GM23338 (cell line): Measurements from ENCODE around the gene SLC6A7. TPM values are rescaled to one million over a fixed set of nuclear protein-coding genes. Genes with fewer than 3 reads are reported as not detected.

Experiments
- ATAC-seq: fragments of 200-7000 bp; cut with Tn5 transposase; 3 replicates; pipeline ENCODE4 v1.9.1; 2020
- DNase-seq: peaks from one replicate; pipeline ENCODE4 v3.0.0-alpha.2; 2015; ENCODE audit warnings: low spot score
- H2AFZ ChIP-seq: fragments of 200-600 bp; sonication (generic); 2 replicates; pipeline ENCODE4 v1.8.0; 2016; ENCODE audit warnings: antibody characterized with exemption, mild to moderate bottlenecking, moderate library complexity
- H3F3A ChIP-seq: fragments of 200-600 bp; sonication (generic); replicated peaks from 2 replicates; pipeline ENCODE4 v1.8.0; 2017; ENCODE audit warnings: antibody characterized with exemption, mixed run types, low read depth
- H3K27ac ChIP-seq: fragments of 200-600 bp; sonication (generic); 2 replicates; pipeline ENCODE4 v1.6.1; 2016; ENCODE audit warnings: low read depth
- H3K27me3 ChIP-seq: fragments of 200-600 bp; sonication (generic); 2 replicates; pipeline ENCODE4 v1.8.0; 2016; ENCODE audit warnings: mild to moderate bottlenecking, mixed run types, moderate library complexity; ENCODE audit not compliant: insufficient read depth
- H3K36me3 ChIP-seq: fragments of 200-600 bp; sonication (generic); 2 replicates; pipeline ENCODE4 v1.8.0; 2016; ENCODE audit warnings: mild to moderate bottlenecking; ENCODE audit not compliant: insufficient read depth
- H3K4me1 ChIP-seq: fragments of 200-600 bp; sonication (generic); 2 replicates; pipeline ENCODE4 v1.8.0; 2016; ENCODE audit warnings: mild to moderate bottlenecking, moderate library complexity; ENCODE audit not compliant: insufficient read depth
- H3K4me2 ChIP-seq: fragments of 200-600 bp; sonication (generic); 2 replicates; pipeline ENCODE4 v1.7.1; 2017; ENCODE audit warnings: mixed run types
- H3K4me3 ChIP-seq: fragments of 200-600 bp; sonication (generic); 2 replicates; pipeline ENCODE4 v1.6.1; 2016; ENCODE audit warnings: mixed run types
- H3K79me2 ChIP-seq: fragments of 200-600 bp; sonication (generic); replicated peaks from 2 replicates; pipeline ENCODE4 v1.8.0; 2017; ENCODE audit warnings: mild to moderate bottlenecking; ENCODE audit not compliant: insufficient read depth
- H3K9me2 ChIP-seq: fragments of 200-600 bp; sonication (generic); 2 replicates; pipeline ENCODE4 v1.8.0; 2017; ENCODE audit not compliant: insufficient read depth
- H4K20me1 ChIP-seq: fragments of 200-600 bp; sonication (generic); replicated peaks from 2 replicates; pipeline ENCODE4 v1.8.0; 2017; ENCODE audit warnings: mild to moderate bottlenecking; ENCODE audit not compliant: insufficient read depth
- H3K27ac Mint-ChIP-seq: 2 replicates; pipeline ENCODE4 v1.8.0; 2020; ENCODE audit warnings: inconsistent platforms, mild to moderate bottlenecking, moderate library complexity, mixed read lengths
- H3K27me3 Mint-ChIP-seq: 3 replicates; pipeline ENCODE4 v1.8.0; 2022; ENCODE audit warnings: low read depth, mild to moderate bottlenecking, moderate library complexity, mixed read lengths, inconsistent platforms; ENCODE audit not compliant: insufficient read depth, poor library complexity
- H3K36me3 Mint-ChIP-seq: 3 replicates; pipeline ENCODE4 v1.8.0; 2021; ENCODE audit warnings: low read depth, mild to moderate bottlenecking, inconsistent platforms, moderate library complexity, mixed read lengths
- H3K4me1 Mint-ChIP-seq: 3 replicates; pipeline ENCODE4 v1.8.0; 2020; ENCODE audit warnings: mild to moderate bottlenecking, inconsistent platforms, mixed read lengths
- H3K4me3 Mint-ChIP-seq: 3 replicates; pipeline ENCODE4 v1.8.0; 2021; ENCODE audit warnings: moderate library complexity, mild to moderate bottlenecking, inconsistent platforms, mixed read lengths
- H3K9me3 Mint-ChIP-seq: 3 replicates; pipeline ENCODE4 v1.8.0; 2020; ENCODE audit warnings: moderate library complexity, mild to moderate bottlenecking, inconsistent platforms, mixed read lengths
- CREB1 ChIP-seq: fragments of 250-450 bp; sonication (Bioruptor Pico); IDR thresholded peaks from 2 replicates; pipeline ENCODE4 v1.5.0; 2020; ENCODE audit warnings: low read depth, mild to moderate bottlenecking, moderate library complexity
- EZH2 ChIP-seq: fragments of 200-600 bp; sonication (generic); IDR thresholded peaks from one replicate; pipeline ENCODE4 v1.8.0; 2017; ENCODE audit warnings: antibody characterized with exemption, mild to moderate bottlenecking, low read depth; ENCODE audit not compliant: unreplicated experiment
- EZH2phosphoT487 ChIP-seq: fragments of 200-600 bp; sonication (generic); IDR thresholded peaks from one replicate; pipeline ENCODE4 v1.8.1; 2018; ENCODE audit warnings: antibody characterized with exemption; ENCODE audit not compliant: unreplicated experiment
- JUNB ChIP-seq: IDR thresholded peaks from one replicate; pipeline ENCODE4 v1.6.1; 2016; ENCODE audit warnings: antibody characterized with exemption; ENCODE audit not compliant: unreplicated experiment
- POLR2AphosphoS5 ChIP-seq: IDR thresholded peaks from 2 replicates; pipeline ENCODE4 v1.6.1; 2016; ENCODE audit warnings: antibody characterized with exemption, low read depth
- STAT1 ChIP-seq: IDR thresholded peaks from one replicate; pipeline ENCODE4 v1.6.1; 2016; ENCODE audit warnings: antibody characterized with exemption; ENCODE audit not compliant: unreplicated experiment
- ZNF114 ChIP-seq: fragments of 250-450 bp; sonication (Bioruptor Pico); IDR thresholded peaks from 2 replicates; pipeline ENCODE4 v1.5.0; 2020; ENCODE audit warnings: mild to moderate bottlenecking, moderate library complexity
- polyA plus RNA-seq: library from polyadenylated mRNA; unstranded; fragments of >200 nt; fragmentation: Nextera tagmentation; extraction: Ambion mirVana; gene quantifications from 2 replicates; pipeline ENCODE4 v1.2.1, GENCODE V29; 2016
- total RNA-seq: library from RNA; depleted of rRNA; stranded (reverse); fragments of >200 nt; shearing (Covaris generic); gene quantifications from 2 replicates; pipeline ENCODE4 v1.2.3, GENCODE V29; 2014
- TF ChIP-seq, protein P1 (sequence below), 2 experiments: fragments of 200-600 bp in 1 of 2; sonication (generic) in 1 of 2; conservative IDR thresholded peaks; 2 replicates each; pipeline versions ENCODE4 v1.5.1 to v1.6.1; 2016 to 2017; ENCODE audit warnings: antibody characterized with exemption in 2 of 2, low read depth in 2 of 2, mild to moderate bottlenecking in 2 of 2, moderate library complexity in 1 of 2
- TF ChIP-seq, protein P2 (sequence below): IDR thresholded peaks from 2 replicates; pipeline ENCODE4 v1.6.1; 2016; ENCODE audit warnings: antibody characterized with exemption
- TF ChIP-seq, protein P3 (sequence below): IDR thresholded peaks from one replicate; pipeline ENCODE4 v1.6.1; 2018; ENCODE audit warnings: antibody characterized with exemption; ENCODE audit not compliant: unreplicated experiment

SLC6A7 gene
- total and polyA plus RNA-seq, 2 experiments from 2014 or later = not detected

DNA sequence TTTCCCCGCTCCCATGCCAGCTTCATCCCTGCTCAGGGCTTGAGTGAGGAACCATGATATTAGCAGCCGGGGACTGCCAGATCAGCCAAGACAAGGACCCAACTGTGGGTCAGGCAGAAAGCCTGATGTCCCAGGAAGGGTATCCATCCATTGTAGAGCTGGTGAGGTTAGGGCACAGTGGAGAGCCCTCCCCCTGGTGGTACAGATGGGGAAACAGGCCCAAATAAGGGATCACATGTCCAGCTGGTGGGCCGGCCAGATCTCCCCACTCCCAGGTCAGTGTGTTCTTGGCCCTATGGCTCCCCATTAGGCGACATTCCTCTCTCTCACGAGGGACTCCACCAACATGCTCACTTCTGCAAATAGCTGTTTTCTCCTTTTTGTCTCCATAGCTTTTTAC lies 14.3 kb upstream of the SLC6A7 start:
- Mint-ChIP-seq H3K27me3 (peaks cover 25% of the 10 kb centered on the region), H3K27ac (no peak overlapping the region), H3K4me1 (peaks cover 7% of the 10 kb centered on the region; the same call in 2 of the 3 replicates), H3K4me3 (no peak overlapping the region), H3K36me3 (no peaks in the 10 kb centered on the region), H3K9me3 (no peaks in the 10 kb centered on the region)
- no peak overlapping the region for H3K4me3 ChIP-seq
- H3K36me3 ChIP-seq = no peaks in the 10 kb centered on the region
- ATAC-seq (peak; percentile 98), DNase-seq (peak; percentile 83)
- H3K4me2 ChIP-seq = no peak overlapping the region
- H3K9me2 ChIP-seq = no peaks in the 10 kb centered on the region
- no peaks in the 10 kb centered on the region for H3K4me1 ChIP-seq
- H4K20me1 ChIP-seq = no peaks in the 10 kb centered on the region
- H3K79me2 ChIP-seq = no peaks in the 10 kb centered on the region
- H3F3A ChIP-seq = no peaks in the 10 kb centered on the region
- H3K27ac ChIP-seq = no peak overlapping the region
- TF ChIP-seq ZNF114 (CRISPR knock-in tag) = no peak
- TF ChIP-seq EZH2 = no peak
- TF ChIP-seq, protein P1, sequence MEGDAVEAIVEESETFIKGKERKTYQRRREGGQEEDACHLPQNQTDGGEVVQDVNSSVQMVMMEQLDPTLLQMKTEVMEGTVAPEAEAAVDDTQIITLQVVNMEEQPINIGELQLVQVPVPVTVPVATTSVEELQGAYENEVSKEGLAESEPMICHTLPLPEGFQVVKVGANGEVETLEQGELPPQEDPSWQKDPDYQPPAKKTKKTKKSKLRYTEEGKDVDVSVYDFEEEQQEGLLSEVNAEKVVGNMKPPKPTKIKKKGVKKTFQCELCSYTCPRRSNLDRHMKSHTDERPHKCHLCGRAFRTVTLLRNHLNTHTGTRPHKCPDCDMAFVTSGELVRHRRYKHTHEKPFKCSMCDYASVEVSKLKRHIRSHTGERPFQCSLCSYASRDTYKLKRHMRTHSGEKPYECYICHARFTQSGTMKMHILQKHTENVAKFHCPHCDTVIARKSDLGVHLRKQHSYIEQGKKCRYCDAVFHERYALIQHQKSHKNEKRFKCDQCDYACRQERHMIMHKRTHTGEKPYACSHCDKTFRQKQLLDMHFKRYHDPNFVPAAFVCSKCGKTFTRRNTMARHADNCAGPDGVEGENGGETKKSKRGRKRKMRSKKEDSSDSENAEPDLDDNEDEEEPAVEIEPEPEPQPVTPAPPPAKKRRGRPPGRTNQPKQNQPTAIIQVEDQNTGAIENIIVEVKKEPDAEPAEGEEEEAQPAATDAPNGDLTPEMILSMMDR (conservative IDR thresholded peaks at IDR 0.05; ENCODE audit: low read depth in 2 of 2) = peak; percentile 68 to 88
- no peak overlapping the region for H2AFZ ChIP-seq
- H3K27me3 ChIP-seq = peaks cover 7% of the 10 kb centered on the region

DNA sequence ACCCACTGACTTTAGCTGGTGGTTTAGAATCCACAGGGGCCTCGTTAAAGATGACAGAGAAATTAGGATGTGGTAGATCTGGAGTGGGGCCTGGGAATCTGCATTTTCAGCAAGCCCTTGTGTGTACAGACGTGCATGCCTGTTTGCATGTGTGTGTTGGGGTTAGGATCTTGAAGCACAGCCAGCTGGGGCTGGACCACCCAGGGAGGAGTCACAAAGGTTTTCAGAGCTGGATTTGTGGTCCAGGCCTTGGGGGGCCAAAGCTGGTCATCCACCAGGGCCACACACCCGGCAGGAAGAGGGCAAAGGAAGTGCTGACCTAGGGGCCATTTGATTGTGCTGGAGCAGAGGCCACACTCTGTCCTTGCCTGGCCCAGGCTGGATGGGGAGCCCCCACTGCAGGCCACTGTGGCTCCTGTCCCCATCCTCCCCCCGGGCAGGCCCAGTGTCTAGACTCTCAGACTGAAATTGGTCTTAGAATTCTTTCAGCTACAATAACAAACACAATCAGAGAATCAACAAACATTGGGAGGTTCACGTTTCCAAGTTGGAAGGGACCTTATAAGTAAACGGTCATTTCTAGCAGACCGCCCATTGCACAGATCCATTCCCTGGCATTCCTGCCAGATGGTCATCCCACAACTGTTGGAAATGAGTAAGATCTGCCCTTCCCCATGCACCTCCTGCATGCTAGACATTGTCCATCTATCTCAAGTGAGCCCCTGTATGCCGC lies 13.0 kb upstream of the SLC6A7 start:
- peaks cover 7% of the 10 kb centered on the region; the same call in 2 of the 3 replicates for H3K4me1 Mint-ChIP-seq
- no peak for ATAC-seq
- DNase-seq = no peak
- H3K4me3 ChIP-seq = no peak overlapping the region
- H3K36me3 ChIP-seq = no peaks in the 10 kb centered on the region
- H3K27ac Mint-ChIP-seq = no peak overlapping the region
- no peaks in the 10 kb centered on the region for H3K9me3 Mint-ChIP-seq
- no peak overlapping the region for H3K4me3 Mint-ChIP-seq
- TF ChIP-seq EZH2 = no peak
- no peak for TF ChIP-seq EZH2phosphoT487
- TF ChIP-seq STAT1 = no peak
- TF ChIP-seq ZNF114 (CRISPR knock-in tag) = no peak
- TF ChIP-seq, protein P2, sequence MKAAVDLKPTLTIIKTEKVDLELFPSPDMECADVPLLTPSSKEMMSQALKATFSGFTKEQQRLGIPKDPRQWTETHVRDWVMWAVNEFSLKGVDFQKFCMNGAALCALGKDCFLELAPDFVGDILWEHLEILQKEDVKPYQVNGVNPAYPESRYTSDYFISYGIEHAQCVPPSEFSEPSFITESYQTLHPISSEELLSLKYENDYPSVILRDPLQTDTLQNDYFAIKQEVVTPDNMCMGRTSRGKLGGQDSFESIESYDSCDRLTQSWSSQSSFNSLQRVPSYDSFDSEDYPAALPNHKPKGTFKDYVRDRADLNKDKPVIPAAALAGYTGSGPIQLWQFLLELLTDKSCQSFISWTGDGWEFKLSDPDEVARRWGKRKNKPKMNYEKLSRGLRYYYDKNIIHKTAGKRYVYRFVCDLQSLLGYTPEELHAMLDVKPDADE = no peak
- H3K27ac ChIP-seq = no peak overlapping the region
- peaks cover 17% of the 10 kb centered on the region for H3K27me3 Mint-ChIP-seq
- H3K4me2 ChIP-seq = no peak overlapping the region
- H3K4me1 ChIP-seq = no peaks in the 10 kb centered on the region
- no peaks in the 10 kb centered on the region for H3K27me3 ChIP-seq
- no peaks in the 10 kb centered on the region for H3K36me3 Mint-ChIP-seq
- no peaks in the 10 kb centered on the region for H4K20me1 ChIP-seq
- H3F3A ChIP-seq = no peaks in the 10 kb centered on the region
- no peak overlapping the region for H2AFZ ChIP-seq
- H3K79me2 ChIP-seq = no peaks in the 10 kb centered on the region
- no peaks in the 10 kb centered on the region for H3K9me2 ChIP-seq

DNA sequence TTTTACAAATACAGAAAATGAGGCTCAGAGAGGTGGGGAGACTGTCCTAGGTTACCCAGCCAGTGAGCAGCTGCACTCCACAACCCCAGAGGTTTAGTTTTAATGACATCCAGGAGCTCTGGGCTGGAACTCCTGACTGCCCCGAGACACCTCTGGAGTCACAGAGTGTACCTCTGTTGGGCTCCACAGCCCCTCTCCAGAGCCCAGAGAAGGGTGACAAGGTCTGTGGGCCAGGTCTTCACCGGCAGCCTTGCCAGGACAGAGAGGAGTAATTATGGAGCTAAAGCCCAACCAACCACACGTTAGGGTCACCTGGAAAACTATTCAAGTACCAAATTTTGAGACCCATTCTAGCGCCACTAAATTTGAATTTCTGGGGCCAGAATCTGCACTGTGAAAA lies 12.1 kb upstream of the SLC6A7 start:
- Mint-ChIP-seq H3K27me3 (peaks cover 21% of the 10 kb centered on the region), H3K4me1 (peaks cover 7% of the 10 kb centered on the region; the same call in 2 of the 3 replicates), H3K4me3 (no peak overlapping the region), H3K27ac (no peak overlapping the region), H3K9me3 (no peaks in the 10 kb centered on the region), H3K36me3 (no peaks in the 10 kb centered on the region)
- Histone ChIP-seq H3K36me3 (no peaks in the 10 kb centered on the region), H3K27me3 (no peaks in the 10 kb centered on the region), H3K27ac (no peak overlapping the region), H3K79me2 (no peaks in the 10 kb centered on the region), H3K9me2 (no peaks in the 10 kb centered on the region), H2AFZ (no peak overlapping the region), H3K4me1 (no peaks in the 10 kb centered on the region), H4K20me1 (no peaks in the 10 kb centered on the region), H3K4me2 (no peak overlapping the region), H3F3A (no peaks in the 10 kb centered on the region), H3K4me3 (no peak overlapping the region)
- DNase-seq (no peak), ATAC-seq (no peak)
- TF ChIP-seq, protein P2 = no peak
- TF ChIP-seq JUNB (no peak), POLR2AphosphoS5 (no peak), ZNF114 (CRISPR knock-in tag) (no peak), EZH2phosphoT487 (no peak), CREB1 (CRISPR knock-in tag) (no peak), STAT1 (no peak), EZH2 (no peak)
- TF ChIP-seq, protein P3, sequence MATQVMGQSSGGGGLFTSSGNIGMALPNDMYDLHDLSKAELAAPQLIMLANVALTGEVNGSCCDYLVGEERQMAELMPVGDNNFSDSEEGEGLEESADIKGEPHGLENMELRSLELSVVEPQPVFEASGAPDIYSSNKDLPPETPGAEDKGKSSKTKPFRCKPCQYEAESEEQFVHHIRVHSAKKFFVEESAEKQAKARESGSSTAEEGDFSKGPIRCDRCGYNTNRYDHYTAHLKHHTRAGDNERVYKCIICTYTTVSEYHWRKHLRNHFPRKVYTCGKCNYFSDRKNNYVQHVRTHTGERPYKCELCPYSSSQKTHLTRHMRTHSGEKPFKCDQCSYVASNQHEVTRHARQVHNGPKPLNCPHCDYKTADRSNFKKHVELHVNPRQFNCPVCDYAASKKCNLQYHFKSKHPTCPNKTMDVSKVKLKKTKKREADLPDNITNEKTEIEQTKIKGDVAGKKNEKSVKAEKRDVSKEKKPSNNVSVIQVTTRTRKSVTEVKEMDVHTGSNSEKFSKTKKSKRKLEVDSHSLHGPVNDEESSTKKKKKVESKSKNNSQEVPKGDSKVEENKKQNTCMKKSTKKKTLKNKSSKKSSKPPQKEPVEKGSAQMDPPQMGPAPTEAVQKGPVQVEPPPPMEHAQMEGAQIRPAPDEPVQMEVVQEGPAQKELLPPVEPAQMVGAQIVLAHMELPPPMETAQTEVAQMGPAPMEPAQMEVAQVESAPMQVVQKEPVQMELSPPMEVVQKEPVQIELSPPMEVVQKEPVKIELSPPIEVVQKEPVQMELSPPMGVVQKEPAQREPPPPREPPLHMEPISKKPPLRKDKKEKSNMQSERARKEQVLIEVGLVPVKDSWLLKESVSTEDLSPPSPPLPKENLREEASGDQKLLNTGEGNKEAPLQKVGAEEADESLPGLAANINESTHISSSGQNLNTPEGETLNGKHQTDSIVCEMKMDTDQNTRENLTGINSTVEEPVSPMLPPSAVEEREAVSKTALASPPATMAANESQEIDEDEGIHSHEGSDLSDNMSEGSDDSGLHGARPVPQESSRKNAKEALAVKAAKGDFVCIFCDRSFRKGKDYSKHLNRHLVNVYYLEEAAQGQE = no peak
